Activated B cell treated with CpG ODN at 0.5 μM for 24 hours (primary cell): ENCODE results near the gene WFDC10A. TPM values are rescaled to one million over a fixed set of nuclear protein-coding genes. Genes with fewer than 3 reads are reported as not detected.

ENCODE experiments used
- ATAC-seq: fragments of 200-7000 bp; cut with Tn5 transposase; one replicate; pipeline ENCODE4 v1.10.0; 2021; ENCODE audit warnings: low read depth, mild to moderate bottlenecking, moderate library complexity
- CTCF ChIA-PET: fragments of 350-600 bp; sonication (Branson Sonifier 250); formaldehyde crosslinking; loops from one replicate; lab custom pipeline; 2021; ENCODE audit warnings: antibody characterized with exemption; lab: Charles Lee
- POLR2A ChIA-PET: fragments of 350-600 bp; sonication (Branson Sonifier 250); formaldehyde crosslinking; loops from one replicate; lab custom pipeline; 2021; ENCODE audit warnings: antibody characterized with exemption; lab: Charles Lee
- DNase-seq: peaks from one replicate; pipeline ENCODE4 v3.0.0; 2022
- H3K27ac Mint-ChIP-seq: one replicate; pipeline ENCODE4 v1.8.0; 2020; ENCODE audit warnings: mixed read lengths
- H3K27me3 Mint-ChIP-seq: one replicate; pipeline ENCODE4 v1.8.0; 2021; ENCODE audit warnings: mixed read lengths
- H3K36me3 Mint-ChIP-seq: one replicate; pipeline ENCODE4 v1.8.0; 2021; ENCODE audit warnings: low read depth, mixed read lengths
- H3K4me1 Mint-ChIP-seq: one replicate; pipeline ENCODE4 v1.8.0; 2021; ENCODE audit warnings: mixed read lengths
- H3K4me3 Mint-ChIP-seq: one replicate; pipeline ENCODE4 v1.8.0; 2020; ENCODE audit warnings: mild to moderate bottlenecking, mixed read lengths
- H3K9me3 Mint-ChIP-seq: one replicate; pipeline ENCODE4 v1.8.0; 2020; ENCODE audit warnings: mixed read lengths
- intact Hi-C: fragments of 100-400 bp; cut with micrococcal nuclease; formaldehyde crosslinking; loops from one replicate; pipeline ENCODE4 v1.15.1; 2024
- total RNA-seq: library from RNA; stranded (reverse); gene quantifications from 2 replicates; pipeline ENCODE4 v1.2.3, GENCODE V29; 2022
- TF ChIP-seq, protein P1 (sequence below): fragments of 200-600 bp; IDR thresholded peaks from one replicate; pipeline ENCODE4 v1.8.0; 2022; ENCODE audit warnings: antibody characterized with exemption, mild to moderate bottlenecking

The WFDC10A gene
- total RNA-seq, 1 donor from 2014 or later = not detected

- ChIA-PET CTCF (no interaction called here), POLR2A (no interaction called here)
- TF ChIP-seq, protein P1, sequence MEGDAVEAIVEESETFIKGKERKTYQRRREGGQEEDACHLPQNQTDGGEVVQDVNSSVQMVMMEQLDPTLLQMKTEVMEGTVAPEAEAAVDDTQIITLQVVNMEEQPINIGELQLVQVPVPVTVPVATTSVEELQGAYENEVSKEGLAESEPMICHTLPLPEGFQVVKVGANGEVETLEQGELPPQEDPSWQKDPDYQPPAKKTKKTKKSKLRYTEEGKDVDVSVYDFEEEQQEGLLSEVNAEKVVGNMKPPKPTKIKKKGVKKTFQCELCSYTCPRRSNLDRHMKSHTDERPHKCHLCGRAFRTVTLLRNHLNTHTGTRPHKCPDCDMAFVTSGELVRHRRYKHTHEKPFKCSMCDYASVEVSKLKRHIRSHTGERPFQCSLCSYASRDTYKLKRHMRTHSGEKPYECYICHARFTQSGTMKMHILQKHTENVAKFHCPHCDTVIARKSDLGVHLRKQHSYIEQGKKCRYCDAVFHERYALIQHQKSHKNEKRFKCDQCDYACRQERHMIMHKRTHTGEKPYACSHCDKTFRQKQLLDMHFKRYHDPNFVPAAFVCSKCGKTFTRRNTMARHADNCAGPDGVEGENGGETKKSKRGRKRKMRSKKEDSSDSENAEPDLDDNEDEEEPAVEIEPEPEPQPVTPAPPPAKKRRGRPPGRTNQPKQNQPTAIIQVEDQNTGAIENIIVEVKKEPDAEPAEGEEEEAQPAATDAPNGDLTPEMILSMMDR = no peak
- Mint-ChIP-seq H3K4me3 (no peak overlapping the region), H3K36me3 (no peaks in the 10 kb centered on the region), H3K9me3 (peaks cover 6% of the 10 kb centered on the region), H3K27me3 (peaks cover 32% of the 10 kb centered on the region), H3K4me1 (no peaks in the 10 kb centered on the region), H3K27ac (no peak overlapping the region)
- ATAC-seq (no peak), DNase-seq (no peak)
- intact Hi-C loops = no loop called here
Measured at GRCh38 chr20:45611054-45611453, 18.5 kb upstream of the WFDC10A start.

DNA sequence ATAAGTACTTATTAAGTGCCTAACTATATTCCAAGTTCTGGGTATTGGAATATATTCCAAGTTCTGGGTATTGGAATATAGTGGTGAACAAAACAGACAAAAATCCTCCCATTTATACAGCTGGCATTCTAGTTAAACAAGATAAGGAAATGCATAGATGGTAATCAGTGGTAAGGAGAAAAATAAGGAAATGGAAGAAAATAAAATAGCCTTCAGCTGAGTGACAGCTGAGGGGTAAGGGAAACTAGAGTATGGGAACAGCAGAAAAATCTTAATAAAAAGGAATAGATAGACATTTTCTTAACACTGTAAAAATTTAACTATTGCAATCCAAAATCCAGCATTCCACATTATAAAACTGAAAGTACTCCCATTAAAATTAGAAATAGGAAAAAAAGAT lies 17.2 kb upstream of the WFDC10A start:
- CTCF ChIA-PET = interaction anchor here (1.1 kb wide), 1 partner anchor 20 kb away, joined by 3 read pairs; no protein-coding TSS in a partner anchor
- peaks cover 30% of the 10 kb centered on the region for H3K27me3 Mint-ChIP-seq
- no peak for ATAC-seq

DNA sequence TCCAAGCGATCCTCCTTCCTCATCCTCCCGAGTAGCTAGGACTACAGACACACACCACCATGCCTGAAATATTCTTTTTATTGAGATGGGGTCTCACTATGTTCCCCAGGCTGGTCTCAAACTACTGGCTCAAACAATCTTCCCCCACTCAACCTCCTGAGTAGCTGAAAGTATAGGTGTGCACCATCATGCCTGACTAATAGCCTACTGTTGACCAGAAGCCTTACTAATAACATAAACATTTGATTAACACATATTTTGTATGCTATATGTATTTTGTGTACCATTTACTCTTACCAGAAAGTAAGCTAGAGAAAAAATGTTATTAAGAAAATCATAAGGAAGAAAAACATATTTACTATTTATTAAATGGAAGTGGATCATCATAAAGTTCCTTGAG lies 11.9 kb upstream of the WFDC10A start:
- intact Hi-C loops = no loop called here
- no peaks in the 10 kb centered on the region for H3K4me1 Mint-ChIP-seq
- no peak overlapping the region for H3K4me3 Mint-ChIP-seq
- peaks cover 4% of the 10 kb centered on the region for H3K9me3 Mint-ChIP-seq
- ChIA-PET CTCF (interaction anchor here (0.6 kb wide), 1 partner anchor 1464 kb away, joined by 3 read pairs; no protein-coding TSS in a partner anchor), POLR2A (no interaction called here)
- ATAC-seq (no peak), DNase-seq (no peak)
- no peak overlapping the region for H3K27ac Mint-ChIP-seq
- TF ChIP-seq, protein P1 = no peak
- peaks cover 12% of the 10 kb centered on the region for H3K27me3 Mint-ChIP-seq
- H3K36me3 Mint-ChIP-seq = no peaks in the 10 kb centered on the region

More for the DNA sequence above, 17.2 kb upstream of the WFDC10A start:
- Mint-ChIP-seq H3K9me3 (peaks cover 1% of the 10 kb centered on the region), H3K4me3 (no peak overlapping the region), H3K4me1 (no peaks in the 10 kb centered on the region), H3K27ac (no peak overlapping the region), H3K36me3 (no peaks in the 10 kb centered on the region)
- intact Hi-C loops = no loop called here
- TF ChIP-seq, protein P1 = no peak
- DNase-seq = no peak
- POLR2A ChIA-PET = no interaction called here

DNA sequence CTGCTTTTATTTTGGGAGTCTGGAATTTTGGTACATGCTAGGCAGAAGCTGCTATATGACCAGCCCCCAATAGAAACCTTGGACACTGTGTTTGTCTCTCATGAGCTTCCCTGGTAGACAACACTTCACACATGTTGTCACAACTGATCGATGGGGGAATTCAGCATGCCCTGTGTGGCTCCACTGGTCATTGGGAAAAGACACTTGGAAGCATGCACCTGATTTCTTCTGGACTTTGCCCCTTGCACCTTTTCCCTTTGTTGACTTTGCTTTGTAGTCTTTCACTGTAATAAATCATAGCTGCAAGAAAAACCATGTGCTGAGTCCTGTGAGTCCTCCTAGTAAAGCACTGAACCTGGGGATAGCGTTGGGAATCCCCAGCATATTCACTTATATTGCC lies 7.9 kb upstream of the WFDC10A start:
- Mint-ChIP-seq H3K4me3 (no peak overlapping the region), H3K9me3 (peaks cover 16% of the 10 kb centered on the region), H3K27me3 (peaks cover 10% of the 10 kb centered on the region), H3K27ac (no peak overlapping the region), H3K36me3 (no peaks in the 10 kb centered on the region), H3K4me1 (no peaks in the 10 kb centered on the region)
- intact Hi-C loops = no loop called here
- TF ChIP-seq, protein P1 = no peak
- no peak for DNase-seq
- POLR2A ChIA-PET = no interaction called here
- CTCF ChIA-PET = no interaction called here
- ATAC-seq = no peak

DNA sequence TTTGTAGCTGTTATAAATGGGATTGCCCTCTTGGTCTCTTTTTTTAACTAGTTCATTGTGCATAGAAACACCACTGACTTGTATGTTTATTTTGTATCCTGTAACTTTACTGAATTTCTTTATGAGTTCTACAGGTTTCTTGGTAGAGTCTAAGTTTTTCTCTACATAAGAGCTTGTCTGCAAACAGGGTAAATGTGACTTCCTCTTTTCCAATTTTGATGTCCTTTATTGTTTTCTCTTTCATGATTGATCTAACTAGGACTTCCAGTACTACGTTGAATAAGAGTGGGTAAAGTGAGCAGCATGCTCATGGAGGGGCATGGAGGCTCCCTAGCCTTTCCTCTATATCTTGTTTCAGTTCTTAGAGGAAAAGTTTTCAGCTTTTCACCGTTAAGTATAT lies 3.0 kb upstream of the WFDC10A start:
- Mint-ChIP-seq H3K9me3 (peaks cover 13% of the 10 kb centered on the region), H3K27ac (no peak overlapping the region), H3K36me3 (no peaks in the 10 kb centered on the region), H3K4me1 (peaks cover 3% of the 10 kb centered on the region), H3K4me3 (no peak overlapping the region), H3K27me3 (peaks cover 23% of the 10 kb centered on the region)
- DNase-seq (no peak), ATAC-seq (no peak)
- ChIA-PET POLR2A (no interaction called here), CTCF (interaction anchor here (1.0 kb wide), 1 partner anchor 145 kb away, joined by 3 read pairs; no protein-coding TSS in a partner anchor)
- intact Hi-C loops = no loop called here
- TF ChIP-seq, protein P1 = no peak
